ENCODE data around the gene HOXD8. TPM values are rescaled to one million over a fixed set of nuclear protein-coding genes. Genes with fewer than 3 reads are reported as not detected.

Gene HOXD8
- total and polyA plus RNA-seq, 10 of the 15 experiments (the other 5 are each of a cell fraction or from before 2014, with no cell fraction given), result not detected

- ChIA-PET POLR2A (interaction anchor here (0.6 kb wide), 1 partner anchor 486 kb away, joined by 4 read pairs; no protein-coding TSS in a partner anchor), RAD21 (ENCODE audit: unreplicated experiment) (interaction anchor here (0.9 to 1.3 kb wide), 2 partner anchors 13 to 402 kb away, joined by 3 to 4 read pairs; no protein-coding TSS in a partner anchor), SMC1A (ENCODE audit: uncharacterized antibody, unreplicated experiment) (no interaction called here), CTCF (no interaction called here)
- WGBS (ENCODE audit: insufficient coverage, insufficient replicate concordance, low lambda C conversion rate, missing lambda C conversion rate), result 36% methylated on average over 37 of the region's 48 CpGs
- DNase-seq (ENCODE audit: low read depth, low spot score) (no peak), ATAC-seq (no peak), FAIRE-seq (no peak)
- Histone ChIP-seq H4K20me1 (ENCODE audit: control insufficient read depth, insufficient read depth) (no peaks in the 10 kb centered on the region), H3K27ac (ENCODE audit: control insufficient read depth, insufficient read depth) (no peak overlapping the region), H3K36me3 (ENCODE audit: control insufficient read depth in 2 of 2, insufficient read depth in 2 of 2, low read length in 1 of 2) (no peaks in the 10 kb centered on the region), H3K4me3 (no peak overlapping the region), H3K27me3 (replicated peaks in 1 of 2; ENCODE audit: control insufficient read depth in 2 of 2, insufficient read depth in 2 of 2, low read length in 1 of 2) (peaks cover 9 to 37% of the 10 kb centered on the region in 2 experiments), H3K9me3 (replicated peaks; ENCODE audit: control insufficient read depth, insufficient read depth, low read length) (no peaks in the 10 kb centered on the region), H3K4me1 (ENCODE audit: control insufficient read depth, insufficient read depth, low read length) (no peaks in the 10 kb centered on the region), H3K79me2 (ENCODE audit: control insufficient read depth, insufficient read depth, low read length) (no peaks in the 10 kb centered on the region), H3K4me2 (ENCODE audit: control insufficient read depth, insufficient read depth) (no peak overlapping the region), H3K9ac (ENCODE audit: control insufficient read depth, insufficient read depth, low read length) (no peak overlapping the region), H2AFZ (ENCODE audit: control insufficient read depth, low read depth, low read length) (no peak overlapping the region)
- in situ Hi-C loops (cut with MboI) (no loop called here), intact Hi-C loops (cut with micrococcal nuclease; ENCODE audit: unreplicated experiment) (no loop called here)
- BruUV-seq (replicated peaks), result no TSS peak
- TF ChIP-seq PML (IDR thresholded peaks at IDR 0.05; ENCODE audit: low read length) (no peak), ZNF217 (IDR thresholded peaks at IDR 0.05) (no peak), POLR2AphosphoS5 (IDR thresholded peaks at IDR 0.05; ENCODE audit: low read length) (no peak), MTA3 (IDR thresholded peaks at IDR 0.05; ENCODE audit: borderline replicate concordance, low read length) (no peak), NFYA (IDR thresholded peaks at IDR 0.05; ENCODE audit: borderline replicate concordance, low read depth, low read length) (no peak), ATF7 (IDR thresholded peaks at IDR 0.05; ENCODE audit: low read depth) (no peak), SPI1 (IDR thresholded peaks at IDR 0.05; ENCODE audit: borderline replicate concordance, insufficient read depth, low read depth, low read length) (no peak), MEF2A (IDR thresholded peaks at IDR 0.05; ENCODE audit: insufficient read depth, low read depth, low read length) (no peak), SUZ12 (IDR thresholded peaks at IDR 0.05; ENCODE audit: unreplicated experiment) (no peak), CBX3 (IDR thresholded peaks at IDR 0.05; ENCODE audit: borderline replicate concordance, low read depth) (no peak), YY1 (IDR thresholded peaks at IDR 0.05; ENCODE audit: low read depth, low read length) (no peak), RELA (IDR thresholded peaks at IDR 0.05; ENCODE audit: borderline replicate concordance, partially characterized antibody) (no peak), SUPT20H (IDR thresholded peaks at IDR 0.05; ENCODE audit: borderline replicate concordance, control insufficient read depth, low read depth, low read length) (no peak), ASH2L (IDR thresholded peaks at IDR 0.05; ENCODE audit: borderline replicate concordance, low read depth) (no peak), MXI1 (IDR thresholded peaks at IDR 0.05; ENCODE audit: low read depth, low read length) (no peak), JUNB (IDR thresholded peaks at IDR 0.05) (no peak)
- TF ChIP-seq, protein P1, sequence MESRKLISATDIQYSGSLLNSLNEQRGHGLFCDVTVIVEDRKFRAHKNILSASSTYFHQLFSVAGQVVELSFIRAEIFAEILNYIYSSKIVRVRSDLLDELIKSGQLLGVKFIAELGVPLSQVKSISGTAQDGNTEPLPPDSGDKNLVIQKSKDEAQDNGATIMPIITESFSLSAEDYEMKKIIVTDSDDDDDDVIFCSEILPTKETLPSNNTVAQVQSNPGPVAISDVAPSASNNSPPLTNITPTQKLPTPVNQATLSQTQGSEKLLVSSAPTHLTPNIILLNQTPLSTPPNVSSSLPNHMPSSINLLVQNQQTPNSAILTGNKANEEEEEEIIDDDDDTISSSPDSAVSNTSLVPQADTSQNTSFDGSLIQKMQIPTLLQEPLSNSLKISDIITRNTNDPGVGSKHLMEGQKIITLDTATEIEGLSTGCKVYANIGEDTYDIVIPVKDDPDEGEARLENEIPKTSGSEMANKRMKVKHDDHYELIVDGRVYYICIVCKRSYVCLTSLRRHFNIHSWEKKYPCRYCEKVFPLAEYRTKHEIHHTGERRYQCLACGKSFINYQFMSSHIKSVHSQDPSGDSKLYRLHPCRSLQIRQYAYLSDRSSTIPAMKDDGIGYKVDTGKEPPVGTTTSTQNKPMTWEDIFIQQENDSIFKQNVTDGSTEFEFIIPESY (IDR thresholded peaks at IDR 0.05), result no peak
- TF ChIP-seq, protein P2, sequence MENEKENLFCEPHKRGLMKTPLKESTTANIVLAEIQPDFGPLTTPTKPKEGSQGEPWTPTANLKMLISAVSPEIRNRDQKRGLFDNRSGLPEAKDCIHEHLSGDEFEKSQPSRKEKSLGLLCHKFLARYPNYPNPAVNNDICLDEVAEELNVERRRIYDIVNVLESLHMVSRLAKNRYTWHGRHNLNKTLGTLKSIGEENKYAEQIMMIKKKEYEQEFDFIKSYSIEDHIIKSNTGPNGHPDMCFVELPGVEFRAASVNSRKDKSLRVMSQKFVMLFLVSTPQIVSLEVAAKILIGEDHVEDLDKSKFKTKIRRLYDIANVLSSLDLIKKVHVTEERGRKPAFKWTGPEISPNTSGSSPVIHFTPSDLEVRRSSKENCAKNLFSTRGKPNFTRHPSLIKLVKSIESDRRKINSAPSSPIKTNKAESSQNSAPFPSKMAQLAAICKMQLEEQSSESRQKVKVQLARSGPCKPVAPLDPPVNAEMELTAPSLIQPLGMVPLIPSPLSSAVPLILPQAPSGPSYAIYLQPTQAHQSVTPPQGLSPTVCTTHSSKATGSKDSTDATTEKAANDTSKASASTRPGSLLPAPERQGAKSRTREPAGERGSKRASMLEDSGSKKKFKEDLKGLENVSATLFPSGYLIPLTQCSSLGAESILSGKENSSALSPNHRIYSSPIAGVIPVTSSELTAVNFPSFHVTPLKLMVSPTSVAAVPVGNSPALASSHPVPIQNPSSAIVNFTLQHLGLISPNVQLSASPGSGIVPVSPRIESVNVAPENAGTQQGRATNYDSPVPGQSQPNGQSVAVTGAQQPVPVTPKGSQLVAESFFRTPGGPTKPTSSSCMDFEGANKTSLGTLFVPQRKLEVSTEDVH (IDR thresholded peaks at IDR 0.05; ENCODE audit: low read depth, partially characterized antibody), result no peak
These were observed 23.1 kb downstream of the HOXD8 start for GRCh38 chr2:176152350-176153181.
